ENCODE data around the gene IPMK. TPM values are rescaled to one million over a fixed set of nuclear protein-coding genes. Genes with fewer than 3 reads are reported as not detected.

Gene IPMK
- total and polyA plus RNA-seq, 8 donors = 1.1 to 4.6 (median 2.6) TPM

- H3K27me3 ChIP-seq = no peaks in the 10 kb centered on the region
- H3K27ac ChIP-seq = no peak overlapping the region
- no peak overlapping the region for H3K4me3 ChIP-seq
- ATAC-seq (no peak), DNase-seq (no peak), FAIRE-seq (no peak)
- H3K4me1 ChIP-seq = no peaks in the 10 kb centered on the region
- intact Hi-C loops (cut with DNase I) = no loop called here
- TF ChIP-seq CTCF (IDR thresholded peaks at IDR 0.05) = no peak
- H3K9me3 ChIP-seq = no peaks in the 10 kb centered on the region
- WGBS, 2 donors = 89 to 91% methylated on average over 7 of the region's 7 CpGs
- H3K36me3 ChIP-seq = no peaks in the 10 kb centered on the region
Observed at GRCh38 chr10:58184120-58184670, 83.5 kb downstream of the IPMK start.

GRCh38 chr10:58180666-58181065, 87.0 kb downstream of the IPMK start:
- Histone ChIP-seq H3K4me1 (no peaks in the 10 kb centered on the region), H3K9me3 (no peaks in the 10 kb centered on the region), H3K27ac (no peak overlapping the region), H3K4me3 (no peak overlapping the region), H3K36me3 (no peaks in the 10 kb centered on the region), H3K27me3 (no peaks in the 10 kb centered on the region)
- FAIRE-seq (no peak), DNase-seq (no peak), ATAC-seq (no peak)
- TF ChIP-seq CTCF (IDR thresholded peaks at IDR 0.05) = no peak
- intact Hi-C loops (cut with DNase I) = no loop called here
- WGBS, 2 donors = 63 to 77% methylated on average over 6 of the region's 6 CpGs

- Histone ChIP-seq H3K4me3 (no peak overlapping the region), H3K4me1 (no peaks in the 10 kb centered on the region), H3K27me3 (no peaks in the 10 kb centered on the region), H3K36me3 (no peaks in the 10 kb centered on the region), H3K27ac (no peak overlapping the region), H3K9me3 (no peaks in the 10 kb centered on the region)
- 88 to 95% methylated on average over 2 of the region's 2 CpGs for WGBS, 2 donors
- no peak for DNase-seq
- intact Hi-C loops (cut with DNase I) = loop anchor here (5.0 to 10.0 kb wide), 2 partner anchors 106 to 113 kb away; no protein-coding TSS in a partner anchor
- FAIRE-seq = no peak
- ATAC-seq = no peak
- TF ChIP-seq CTCF (IDR thresholded peaks at IDR 0.05) = no peak
Observed at GRCh38 chr10:58179238-58179637, 88.5 kb downstream of the IPMK start.

GRCh38 chr10:58178811-58179210, 88.9 kb downstream of the IPMK start:
- H3K9me3 ChIP-seq = no peaks in the 10 kb centered on the region
- no peaks in the 10 kb centered on the region for H3K4me1 ChIP-seq
- 29 to 77% methylated on average over 1 of the region's 1 CpG for WGBS, 2 donors
- intact Hi-C loops (cut with DNase I) = loop anchor here (5.0 to 10.0 kb wide), 2 partner anchors 106 to 113 kb away; no protein-coding TSS in a partner anchor
- H3K27ac ChIP-seq = no peak overlapping the region
- no peaks in the 10 kb centered on the region for H3K36me3 ChIP-seq
- H3K27me3 ChIP-seq = no peaks in the 10 kb centered on the region
- DNase-seq = no peak
- no peak overlapping the region for H3K4me3 ChIP-seq
- no peak for FAIRE-seq
- ATAC-seq = no peak
- TF ChIP-seq CTCF (IDR thresholded peaks at IDR 0.05) = no peak

- Histone ChIP-seq H3K27me3 (no peaks in the 10 kb centered on the region), H3K9me3 (no peaks in the 10 kb centered on the region), H3K36me3 (no peaks in the 10 kb centered on the region), H3K4me1 (no peaks in the 10 kb centered on the region), H3K4me3 (no peak overlapping the region), H3K27ac (no peak overlapping the region)
- intact Hi-C loops (cut with DNase I) = loop anchor here (5.0 to 10.0 kb wide), 2 partner anchors 107 to 115 kb away; no protein-coding TSS in a partner anchor
- ATAC-seq (peak in 3 of 4 donors; percentile 76 to 86 (median 81)), DNase-seq (no peak), FAIRE-seq (peak; percentile 97)
- peak; percentile 33 to 46 (median 44) for TF ChIP-seq CTCF (IDR thresholded peaks at IDR 0.05)
- 9 to 17% methylated on average over 3 of the region's 3 CpGs for WGBS, 2 donors
Observed at GRCh38 chr10:58177362-58177947, 90.2 kb downstream of the IPMK start.
